Gastroesophageal sphincter (tissue), 4 donors: ENCODE data around the gene SLC46A2. TPM values are rescaled to one million over a fixed set of nuclear protein-coding genes. Genes with fewer than 3 reads are reported as not detected.

Source experiments
- ATAC-seq: fragments of 150-250 bp; one replicate; pipeline ENCODE4 v1.9.1; 2016; ENCODE audit warnings: mild to moderate bottlenecking, moderate library complexity
- H3K27ac ChIP-seq, 4 donors: fragments of 200-600 bp; sonication (generic) in 3 of 4; 1 replicate in 3 of 4; 2 replicates in 1 of 4; pipeline ENCODE4 v1.5.1; 2016 to 2019
- H3K27me3 ChIP-seq: fragments of 200-600 bp; sonication (generic); one replicate; pipeline ENCODE4 v1.5.1; 2019
- H3K36me3 ChIP-seq, 2 donors: fragments of 200-600 bp; sonication (generic); one replicate each; pipeline ENCODE4 v1.5.1; 2019; ENCODE audit warnings: control low read depth in 1 of 2
- H3K4me1 ChIP-seq, 3 donors: fragments of 200-600 bp; sonication (generic); 1 replicate in 2 of 3; 2 replicates in 1 of 3; pipeline ENCODE4 v1.5.1; 2016 to 2019; ENCODE audit warnings: control low read depth in 2 of 3
- H3K4me3 ChIP-seq, 2 donors: fragments of 200-600 bp; sonication (generic); one replicate each; pipeline ENCODE4 v1.5.1; 2019; ENCODE audit warnings: mild to moderate bottlenecking in 1 of 2, moderate library complexity in 1 of 2
- H3K9me3 ChIP-seq, 3 donors: fragments of 200-600 bp; sonication (generic); one replicate each; pipeline ENCODE4 v1.5.1; 2017 to 2019; ENCODE audit warnings: control low read depth in 2 of 3
- CTCF ChIP-seq, 4 experiments: fragments of 200-600 bp in 2 of 4; fragments of 450-650 bp in 2 of 4; sonication (generic) in 1 of 4; IDR thresholded peaks; one replicate each; pipeline ENCODE4 v1.5.1; 2017 to 2019; ENCODE audit warnings: antibody characterized with exemption in 4 of 4, mild to moderate bottlenecking in 2 of 4, moderate library complexity in 2 of 4
- EP300 ChIP-seq: sonication (generic); formaldehyde crosslinking; IDR thresholded peaks from one replicate; pipeline ENCODE4 v1.6.1; 2017; ENCODE audit warnings: antibody characterized with exemption, mild to moderate bottlenecking
- POLR2A ChIP-seq, 2 donors: fragments of 450-650 bp; IDR thresholded peaks; one replicate each; pipeline ENCODE4 v1.6.1; 2017; ENCODE audit warnings: antibody characterized with exemption in 2 of 2, mild to moderate bottlenecking in 2 of 2, moderate library complexity in 1 of 2
- POLR2AphosphoS5 ChIP-seq: sonication (generic); formaldehyde crosslinking; IDR thresholded peaks from one replicate; pipeline ENCODE4 v1.6.1; 2017; ENCODE audit warnings: antibody characterized with exemption
- WGBS, 2 donors: methylation state at CpG; one replicate each; pipeline ENCODE4 v1.1.5; 2018; ENCODE audit warnings: low coverage in 1 of 2; 5-methylcytosine and 5-hydroxymethylcytosine counted together
- total RNA-seq, 4 donors: library from RNA; depleted of rRNA; stranded (reverse); fragments of >200 nt; gene quantifications; one replicate each; pipeline ENCODE4 v1.1.0, GENCODE V29; 2016

Gene SLC46A2
- total RNA-seq, 4 donors from 2014 or later: 0.27 TPM; not detected in 3

DNA sequence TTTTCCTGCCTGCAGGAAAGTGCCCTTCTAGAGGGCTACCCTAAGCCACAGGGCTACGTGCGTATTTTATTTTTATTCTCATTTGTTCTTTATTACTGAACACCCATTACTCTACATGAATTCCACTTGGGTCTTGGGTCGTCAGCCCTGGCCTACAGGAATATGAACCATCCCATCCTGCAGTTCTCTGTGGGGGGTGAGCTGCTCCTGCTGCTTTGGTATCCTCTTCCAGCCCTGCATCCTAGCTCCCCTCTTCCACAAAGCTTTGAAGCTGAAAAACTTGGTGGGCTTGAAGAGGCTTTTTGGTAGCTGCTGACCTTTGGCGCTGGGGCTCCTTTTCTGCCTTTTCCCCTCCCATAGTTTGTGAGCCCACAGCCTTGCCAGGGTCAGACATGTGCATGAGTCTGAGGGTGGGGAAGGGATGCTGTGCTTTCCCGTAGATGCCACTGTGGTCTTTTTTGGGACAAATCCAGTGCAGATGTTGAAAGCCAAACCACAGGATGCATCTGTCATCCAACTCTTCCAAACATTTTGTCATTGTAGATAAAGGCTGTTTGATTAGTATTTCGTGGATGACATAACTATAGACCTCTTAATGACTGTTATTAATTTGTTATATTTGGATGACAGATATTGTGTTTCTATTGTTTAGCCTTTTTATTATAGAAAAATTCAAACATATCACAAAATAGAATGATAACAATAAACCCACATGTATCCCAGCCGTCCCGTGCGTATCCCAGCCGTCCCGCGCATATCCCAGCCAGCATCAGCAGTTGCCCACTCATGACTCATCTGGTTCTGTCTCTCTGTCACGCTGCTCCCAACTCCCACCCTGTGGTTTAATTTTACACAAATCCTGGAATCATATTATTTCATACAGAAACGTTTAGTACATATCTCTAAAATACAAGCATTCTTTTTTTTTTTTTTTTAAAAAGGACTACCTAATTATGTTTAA is 43.9 kb downstream of the SLC46A2 start:
- H3K9me3 ChIP-seq: no peaks in the 10 kb centered on the region
- H3K27me3 ChIP-seq: no peaks in the 10 kb centered on the region
- no peak for ATAC-seq
- no peak overlapping the region for H3K27ac ChIP-seq
- H3K4me1 ChIP-seq: peaks cover 0 to 12% (median 0%) of the 10 kb centered on the region in 3 donors
- no peak for TF ChIP-seq POLR2A (IDR thresholded peaks at IDR 0.05)
- no peak for TF ChIP-seq EP300
- TF ChIP-seq POLR2AphosphoS5: no peak
- no peak for TF ChIP-seq CTCF (IDR thresholded peaks at IDR 0.05)
- H3K4me3 ChIP-seq: no peak overlapping the region
- WGBS, 2 donors: 56 to 72% methylated on average over 14 of the region's 14 CpGs
- H3K36me3 ChIP-seq: peaks cover 0 to 30% of the 10 kb centered on the region in 2 donors

DNA sequence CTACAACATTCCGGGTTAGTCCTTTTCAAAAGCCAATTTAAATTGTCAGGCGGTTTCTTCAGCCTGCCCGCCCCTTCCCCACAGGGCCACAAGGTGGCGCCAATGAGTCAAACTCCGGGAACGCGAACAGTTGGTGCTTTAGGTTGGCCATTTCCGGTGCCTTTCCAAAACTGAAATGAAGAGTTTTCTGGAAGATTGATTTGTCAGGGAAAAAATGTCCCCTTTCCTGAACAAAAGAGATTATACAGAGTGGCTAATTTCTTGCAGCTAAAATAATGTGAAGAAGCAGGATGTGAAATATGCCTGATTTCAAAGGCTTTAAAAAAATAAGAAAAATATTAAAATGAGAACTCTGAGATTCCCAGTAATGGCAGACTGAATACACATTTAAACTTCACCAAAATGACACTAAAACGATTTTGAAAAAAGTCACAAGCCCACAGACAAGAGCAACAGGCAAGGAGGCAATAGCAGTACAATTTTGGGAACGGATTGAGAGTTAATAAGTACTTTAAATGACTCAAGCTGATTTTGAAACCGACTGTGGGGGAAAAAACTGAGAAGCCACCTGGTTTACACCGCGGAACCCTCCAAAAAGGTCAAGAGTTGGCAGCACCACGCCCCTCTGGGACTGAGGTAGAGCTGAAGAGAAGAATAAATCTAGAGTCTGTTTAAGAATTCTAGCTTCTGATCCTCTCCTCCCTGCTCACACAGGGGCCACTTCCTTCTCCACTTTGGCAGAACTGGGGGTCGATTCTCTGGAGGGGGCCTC is 45.7 kb downstream of the SLC46A2 start:
- TF ChIP-seq POLR2AphosphoS5 (no peak), POLR2A (IDR thresholded peaks at IDR 0.05) (no peak), EP300 (no peak), CTCF (IDR thresholded peaks at IDR 0.05) (peak; percentile 79 to 97 (median 89))
- no peaks in the 10 kb centered on the region for H3K27me3 ChIP-seq
- ATAC-seq: peak; percentile 46
- no peak overlapping the region for H3K27ac ChIP-seq
- no peak overlapping the region for H3K4me3 ChIP-seq
- peaks cover 0 to 12% (median 0%) of the 10 kb centered on the region in 3 donors for H3K4me1 ChIP-seq
- WGBS, 2 donors: 34 to 42% methylated on average over 12 to 14 of the region's 15 CpGs
- H3K9me3 ChIP-seq: no peaks in the 10 kb centered on the region
- peaks cover 0 to 28% of the 10 kb centered on the region in 2 donors for H3K36me3 ChIP-seq

- peaks cover 0 to 12% (median 0%) of the 10 kb centered on the region in 3 donors for H3K4me1 ChIP-seq
- no peaks in the 10 kb centered on the region for H3K27me3 ChIP-seq
- H3K4me3 ChIP-seq: no peak overlapping the region
- no peak for TF ChIP-seq CTCF (IDR thresholded peaks at IDR 0.05)
- no peak for ATAC-seq
- peaks cover 0 to 47% of the 10 kb centered on the region in 2 donors for H3K36me3 ChIP-seq
- 86 to 100% methylated on average over 3 to 4 of the region's 4 CpGs for WGBS, 2 donors
- H3K9me3 ChIP-seq: no peaks in the 10 kb centered on the region
- H3K27ac ChIP-seq: no peak overlapping the region
Measured at GRCh38 chr9:112842555-112842954, 48.1 kb downstream of the SLC46A2 start.

- Histone ChIP-seq H3K4me3 (no peak overlapping the region), H3K27me3 (no peaks in the 10 kb centered on the region), H3K4me1 (peaks cover 0 to 12% (median 0%) of the 10 kb centered on the region in 3 donors), H3K27ac (no peak overlapping the region), H3K9me3 (no peaks in the 10 kb centered on the region), H3K36me3 (peaks cover 0 to 59% of the 10 kb centered on the region in 2 donors)
- 63 to 65% methylated on average over 2 to 3 of the region's 3 CpGs for WGBS, 2 donors
- no peak for TF ChIP-seq POLR2AphosphoS5
- TF ChIP-seq EP300: no peak
- no peak for TF ChIP-seq CTCF (IDR thresholded peaks at IDR 0.05)
- TF ChIP-seq POLR2A (IDR thresholded peaks at IDR 0.05): no peak
- no peak for ATAC-seq
Measured at GRCh38 chr9:112841261-112841660, 49.4 kb downstream of the SLC46A2 start.
